ENCODE measurements around the gene MZT2B. TPM values are rescaled to one million over a fixed set of nuclear protein-coding genes. Genes with fewer than 3 reads are reported as not detected.
"Not testable (repeated sequence)": the region's sequence is repeated elsewhere in the genome, so short reads cannot be mapped to it uniquely, and the experiment has no call there.

The MZT2B gene
- total and polyA plus RNA-seq, 9 of the 15 experiments (the other 6 are each of a cell fraction or from before 2014, with no cell fraction given): 5.1 to 435 (median 102) TPM

GRCh38 chr2:130162486-130162885 is 19.6 kb upstream of the MZT2B start:
- FAIRE-seq: peak; percentile 23
- H2AFZ ChIP-seq (ENCODE audit: low read depth, low read length); H3K9me3 ChIP-seq (replicated peaks; ENCODE audit: control insufficient read depth, insufficient read depth, low read depth, low read length); intact Hi-C loops (cut with micrococcal nuclease); ATAC-seq; H3K4me3 ChIP-seq; H4K20me1 ChIP-seq (replicated peaks; ENCODE audit: control insufficient read depth, insufficient read depth, low read length); H3K4me2 ChIP-seq (ENCODE audit: insufficient read depth, low read length); H3K9ac ChIP-seq (ENCODE audit: insufficient read depth in 1 of 2, low read depth in 2 of 2, low read length in 2 of 2); H3K27ac ChIP-seq (ENCODE audit: extremely low read depth, low read depth, low read length); CTCF ChIA-PET (ENCODE audit: low intra/inter-chr PET ratio); POLR2A ChIA-PET; H3K9me1 ChIP-seq (ENCODE audit: control insufficient read depth, insufficient read depth, low read length); in situ Hi-C loops (cut with MboI); H3K79me2 ChIP-seq (ENCODE audit: control insufficient read depth, insufficient read depth, low read length); BruUV-seq (replicated peaks); H3K27me3 ChIP-seq (ENCODE audit: control insufficient read depth in 2 of 2, insufficient read depth in 2 of 2, low read length in 2 of 2): not testable (repeated sequence)
- peak in 1 of 4 experiments; percentile 2 for DNase-seq (ENCODE audit: extremely low read depth in 1 of 4, low spot score in 3 of 4)
- Histone ChIP-seq H3K4me1 (replicated peaks in 1 of 2; ENCODE audit: control insufficient read depth in 2 of 2, insufficient read depth in 2 of 2, low read length in 2 of 2) (peaks cover 0 to 26% of the 10 kb centered on the region in 2 experiments; a peak in 2 of 5 replicates), H3K36me3 (ENCODE audit: control insufficient read depth, insufficient read depth, low read length) (peaks cover 65% of the 10 kb centered on the region)
- TF ChIP-seq POLR2G (IDR thresholded peaks at IDR 0.05; ENCODE audit: low read depth, low read length): peak; percentile 40; the same call in 1 of the 2 replicates
- 0 out of 2 replicates have a peak, but pooled peaks have one; percentile 19 for TF ChIP-seq RBFOX2 (IDR thresholded peaks at IDR 0.05; ENCODE audit: low read depth, low read length)
- WGBS (ENCODE audit: insufficient coverage, low coverage, missing lambda C conversion rate): 82% methylated on average over 7 of the region's 7 CpGs

- Histone ChIP-seq H3K36me3 (ENCODE audit: control insufficient read depth, insufficient read depth, low read length) (peaks cover 67% of the 10 kb centered on the region), H3K4me3 (no peak overlapping the region), H2AFZ (ENCODE audit: low read depth, low read length) (no peak overlapping the region), H4K20me1 (replicated peaks; ENCODE audit: control insufficient read depth, insufficient read depth, low read length) (no peaks in the 10 kb centered on the region), H3K9me3 (replicated peaks; ENCODE audit: control insufficient read depth, insufficient read depth, low read depth, low read length) (no peaks in the 10 kb centered on the region), H3K4me2 (ENCODE audit: insufficient read depth, low read length) (no peak overlapping the region), H3K27me3 (ENCODE audit: control insufficient read depth in 2 of 2, insufficient read depth in 2 of 2, low read length in 2 of 2) (no peaks in the 10 kb centered on the region), H3K79me2 (ENCODE audit: control insufficient read depth, insufficient read depth, low read length) (no peaks in the 10 kb centered on the region), H3K9ac (ENCODE audit: insufficient read depth in 1 of 2, low read depth in 2 of 2, low read length in 2 of 2) (no peak overlapping the region; a peak in 1 of 4 replicates), H3K9me1 (ENCODE audit: control insufficient read depth, insufficient read depth, low read length) (no peaks in the 10 kb centered on the region), H3K4me1 (replicated peaks in 1 of 2; ENCODE audit: control insufficient read depth in 2 of 2, insufficient read depth in 2 of 2, low read length in 2 of 2) (peaks cover 0 to 24% of the 10 kb centered on the region in 2 experiments; a peak in 2 of 5 replicates), H3K27ac (ENCODE audit: extremely low read depth, low read depth, low read length) (no peak overlapping the region)
- no TSS peak for BruUV-seq (replicated peaks)
- ChIA-PET CTCF (ENCODE audit: low intra/inter-chr PET ratio) (no interaction called here), POLR2A (no interaction called here)
- DNase-seq (ENCODE audit: extremely low read depth in 1 of 4, low spot score in 3 of 4) (peak in 1 of 4 experiments; percentile 5), FAIRE-seq (no peak), ATAC-seq (no peak)
- in situ Hi-C loops (cut with MboI) (no loop called here), intact Hi-C loops (cut with micrococcal nuclease) (no loop called here)
- peak; percentile 22; the same call in 1 of the 2 replicates for TF ChIP-seq POLR2A (conservative IDR thresholded peaks at IDR 0.05)
- 0 out of 2 replicates have a peak, but pooled peaks have one; percentile 2 for TF ChIP-seq POLR2G (IDR thresholded peaks at IDR 0.05; ENCODE audit: low read depth, low read length)
- TF ChIP-seq SFPQ (IDR thresholded peaks at IDR 0.05; ENCODE audit: low read depth, low read length): no peak
- 97% methylated on average over 8 of the region's 9 CpGs for WGBS (ENCODE audit: insufficient coverage, low coverage, missing lambda C conversion rate)
These were observed 19.1 kb upstream of the MZT2B start for GRCh38 chr2:130162968-130163367.

All from K562 (cell line).